Dedifferentiated amniotic fluid mesenchymal stem cell (primary cell): Measurements from ENCODE around the gene THTPA.

ENCODE experiments used
- DNase-seq: peaks from one replicate; pipeline ENCODE4 v3.0.0-alpha.2; 2016; ENCODE audit errors: extremely low spot score

Gene THTPA

GRCh38 chr14:23567186-23568020 is 11.3 kb downstream of the THTPA start, which contains the start of gene AP1G2:
Gene AP1G2 (minus strand): TSS chr14:23567791. CDS start chr14:23567314, 477 bp downstream.
- no peak for DNase-seq

GRCh38 chr14:23568021-23568599 is 12.0 kb downstream of the THTPA start:
- no peak for DNase-seq

GRCh38 chr14:23568600-23569331 is 12.7 kb downstream of the THTPA start:
- no peak for DNase-seq

GRCh38 chr14:23569443-23570151 is 13.5 kb downstream of the THTPA start:
- DNase-seq: no peak

GRCh38 chr14:23570806-23571483 is 14.9 kb downstream of the THTPA start:
- DNase-seq: no peak

- DNase-seq: no peak
Measured at GRCh38 chr14:23571701-23572523, 15.8 kb downstream of the THTPA start.

- no peak for DNase-seq
Measured at GRCh38 chr14:23572524-23572828, 16.4 kb downstream of the THTPA start.

- DNase-seq: no peak
Measured at GRCh38 chr14:23572836-23573235, 16.8 kb downstream of the THTPA start.

GRCh38 chr14:23573384-23574015 is 17.4 kb downstream of the THTPA start:
- no peak for DNase-seq

- no peak for DNase-seq
Measured at GRCh38 chr14:23577004-23577681, 21.1 kb downstream of the THTPA start.

- DNase-seq: no peak
Measured at GRCh38 chr14:23577710-23578392, 21.8 kb downstream of the THTPA start.

- no peak for DNase-seq
Measured at GRCh38 chr14:23578560-23579310, 22.7 kb downstream of the THTPA start, which contains the start of gene JPH4. Gene JPH4 (minus strand): TSS chr14:23578790. CDS start chr14:23577453, 1,337 bp downstream.

GRCh38 chr14:23579311-23579630 is 23.2 kb downstream of the THTPA start:
- DNase-seq: no peak

- DNase-seq: no peak
Measured at GRCh38 chr14:23579739-23580138, 23.7 kb downstream of the THTPA start.

- no peak for DNase-seq
Measured at GRCh38 chr14:23580152-23580926, 24.3 kb downstream of the THTPA start.

- no peak for DNase-seq
Measured at GRCh38 chr14:23580948-23581281, 24.8 kb downstream of the THTPA start.

GRCh38 chr14:23582906-23583760 is 27.1 kb downstream of the THTPA start:
- DNase-seq: no peak
